HG03095 (cell line): Measurements from ENCODE around the gene CMSS1.

Experiments used
- ATAC-seq: cut with Tn5 transposase; IDR thresholded peaks from one replicate; pipeline ENCODE4 v1.9.1; 2021; ENCODE audit warnings: moderate library complexity; ENCODE audit not compliant: unreplicated experiment

Gene CMSS1

DNA sequence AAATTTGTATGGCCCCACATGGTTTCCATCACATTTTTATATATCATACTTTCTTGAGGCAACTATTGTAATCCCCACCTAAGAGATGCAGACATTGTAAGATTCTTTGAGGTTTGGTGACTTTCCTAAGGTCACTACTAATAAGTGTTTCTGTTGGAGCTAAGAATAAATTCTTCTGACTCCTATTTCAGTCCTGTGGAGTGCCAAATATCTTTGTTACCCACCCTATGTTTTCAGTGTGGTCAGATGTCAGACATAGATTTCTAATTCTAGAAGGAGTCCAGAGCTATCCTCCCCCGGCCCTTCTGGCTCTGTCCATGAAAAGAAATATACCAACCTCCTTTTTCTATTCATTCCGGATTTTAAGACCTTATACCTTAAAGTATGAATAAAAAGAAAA lies 342.9 kb downstream of the CMSS1 start:
- ATAC-seq, result no peak

DNA sequence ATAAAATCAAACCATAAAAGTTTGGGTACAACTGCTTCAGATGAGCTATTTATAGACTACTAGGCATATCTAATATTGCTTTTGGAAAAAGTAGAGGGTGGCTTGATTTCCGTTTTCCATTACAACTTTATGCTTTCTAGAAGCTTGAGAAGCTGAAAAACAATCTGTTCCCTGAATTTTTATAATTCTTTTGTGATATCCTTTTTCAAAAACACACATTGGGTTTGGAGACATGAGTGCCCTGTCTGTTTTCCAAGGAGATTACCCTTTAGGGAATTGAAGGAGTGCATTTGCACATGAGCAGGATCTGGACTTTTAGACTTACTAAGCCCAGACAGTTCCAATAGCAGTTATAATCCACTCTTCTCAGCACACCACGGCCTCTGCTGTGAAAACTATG lies 346.1 kb downstream of the CMSS1 start:
- ATAC-seq, result no peak

DNA sequence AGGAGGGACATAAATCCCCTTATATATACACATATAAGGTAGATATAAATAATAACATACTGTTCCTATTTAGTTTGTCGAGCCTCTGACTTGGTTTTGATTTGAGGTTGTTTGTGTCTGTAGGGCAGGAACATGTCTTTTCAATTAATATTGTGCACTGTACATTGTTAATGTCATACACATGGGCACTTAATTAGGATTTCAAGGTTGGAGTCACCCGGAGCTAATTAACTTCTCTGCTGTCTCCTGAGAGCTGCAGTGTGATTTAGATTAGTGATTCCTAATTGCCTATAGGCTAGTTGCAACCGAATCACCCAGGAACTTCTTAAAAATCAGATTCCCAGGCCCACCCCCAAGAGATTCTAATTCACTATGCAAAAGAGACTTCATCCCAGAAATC lies 347.1 kb downstream of the CMSS1 start:
- ATAC-seq, result no peak

DNA sequence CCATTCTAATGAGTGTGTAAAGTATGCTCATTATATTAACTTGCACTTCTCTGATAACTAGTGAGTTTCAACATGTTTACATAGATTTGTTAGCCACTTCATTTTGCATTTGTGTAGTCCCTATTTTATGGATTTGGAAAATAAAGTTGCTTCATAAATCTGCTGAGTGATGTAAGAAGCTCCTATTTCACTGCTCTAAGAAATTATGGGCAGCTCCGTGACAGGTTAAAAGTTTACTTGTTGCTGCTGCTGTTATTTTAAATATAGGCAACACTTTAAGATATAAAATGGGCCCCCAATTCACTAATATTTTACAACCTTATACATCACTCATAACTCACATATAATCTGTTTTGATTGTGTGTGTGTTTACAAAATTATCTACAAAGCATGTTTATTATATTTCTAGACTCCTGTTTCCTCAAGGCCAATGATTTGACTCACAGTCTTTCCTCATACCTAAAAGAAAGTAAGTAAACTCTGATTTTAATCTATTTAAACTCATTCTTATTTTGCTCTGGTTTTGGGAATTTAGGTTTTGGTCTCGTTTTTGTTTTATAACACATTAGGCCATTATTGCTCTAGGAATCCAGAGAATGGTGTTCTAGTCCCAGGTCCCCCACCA lies 348.4 kb downstream of the CMSS1 start:
- ATAC-seq, result no peak

DNA sequence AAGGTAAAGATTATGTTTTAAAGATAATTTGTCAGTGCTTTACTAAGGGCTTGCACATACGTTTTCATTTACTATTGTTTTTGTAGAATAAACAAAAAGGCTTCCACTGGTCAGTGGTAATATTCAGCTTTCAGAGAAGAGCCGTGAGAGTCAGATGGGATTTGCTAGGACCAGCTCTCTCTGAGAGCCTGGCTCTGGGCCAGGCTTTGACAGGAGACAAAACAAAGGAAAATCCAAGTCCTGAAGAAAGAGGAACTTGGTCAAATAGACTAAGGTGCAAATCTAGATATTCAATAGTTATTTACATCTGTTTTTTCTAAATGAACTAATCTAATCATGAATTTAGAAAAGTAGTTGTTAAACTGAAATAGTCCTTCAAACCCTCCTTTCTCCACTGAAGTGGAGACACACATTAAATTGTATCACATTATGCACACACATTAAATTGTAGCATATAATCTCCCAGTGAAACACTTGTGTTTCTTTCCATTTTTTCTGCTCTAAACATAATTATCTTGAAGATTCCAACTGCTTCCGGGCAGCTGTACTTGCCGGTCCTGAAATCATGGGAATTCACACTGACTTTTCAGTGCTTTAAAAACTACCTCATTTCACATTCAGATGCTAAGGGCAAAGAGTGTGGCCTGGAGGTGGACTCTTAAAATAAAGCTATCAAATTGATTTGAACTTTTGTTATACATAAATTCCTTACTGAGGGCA lies 351.7 kb downstream of the CMSS1 start:
- ATAC-seq, result no peak

DNA sequence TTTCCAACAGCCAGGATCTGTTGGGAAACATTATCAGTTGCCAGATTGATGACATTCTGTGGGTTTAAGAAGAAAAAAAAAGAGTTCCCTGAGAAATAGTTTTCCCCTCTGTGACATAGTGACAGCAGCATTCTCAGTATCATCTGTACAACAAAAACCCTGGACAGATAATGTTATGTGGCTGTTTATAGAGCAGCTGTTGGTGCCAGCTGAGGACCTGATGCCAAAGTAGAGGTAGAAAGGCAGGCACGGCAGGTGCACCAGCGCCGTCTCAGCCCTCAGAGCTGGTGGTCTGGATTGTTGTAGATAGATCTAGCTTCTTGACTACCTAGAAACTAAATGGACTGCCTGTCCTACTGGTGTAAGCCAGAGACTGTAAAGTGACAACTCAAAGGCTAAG lies 352.8 kb downstream of the CMSS1 start:
- no peak for ATAC-seq

DNA sequence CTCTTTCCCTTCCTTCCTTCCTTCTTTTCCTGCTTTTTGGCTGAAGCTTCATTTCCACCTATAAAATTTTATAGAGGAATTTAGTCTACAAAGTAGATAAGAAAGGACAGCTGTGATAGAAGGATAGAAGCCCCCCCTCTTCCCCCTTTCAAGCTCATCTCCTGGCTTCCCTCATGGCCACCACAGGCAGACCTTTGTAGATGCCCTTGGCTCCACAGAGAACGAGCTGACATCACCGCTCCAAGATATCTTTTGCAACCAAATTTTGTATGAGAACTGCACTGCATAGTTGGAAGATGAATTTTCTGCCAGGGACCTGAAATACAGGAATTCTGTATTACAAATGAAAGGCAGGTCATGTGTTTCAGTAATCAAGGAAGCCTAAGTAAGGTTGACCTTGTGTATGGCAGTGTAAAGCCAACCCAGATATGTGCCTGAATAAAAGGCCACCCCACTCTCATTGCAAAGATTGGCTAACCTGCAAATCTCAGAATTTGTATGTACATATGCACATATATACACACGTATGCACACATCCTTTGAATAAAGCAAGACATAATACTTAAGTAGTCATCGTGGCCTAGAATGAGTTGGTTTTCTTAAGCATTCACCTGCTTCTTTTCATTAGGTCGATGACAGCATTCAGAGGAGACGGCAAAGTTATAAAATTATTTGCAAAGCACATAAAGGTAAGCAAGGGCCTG lies 353.7 kb downstream of the CMSS1 start:
- ATAC-seq, result no peak

DNA sequence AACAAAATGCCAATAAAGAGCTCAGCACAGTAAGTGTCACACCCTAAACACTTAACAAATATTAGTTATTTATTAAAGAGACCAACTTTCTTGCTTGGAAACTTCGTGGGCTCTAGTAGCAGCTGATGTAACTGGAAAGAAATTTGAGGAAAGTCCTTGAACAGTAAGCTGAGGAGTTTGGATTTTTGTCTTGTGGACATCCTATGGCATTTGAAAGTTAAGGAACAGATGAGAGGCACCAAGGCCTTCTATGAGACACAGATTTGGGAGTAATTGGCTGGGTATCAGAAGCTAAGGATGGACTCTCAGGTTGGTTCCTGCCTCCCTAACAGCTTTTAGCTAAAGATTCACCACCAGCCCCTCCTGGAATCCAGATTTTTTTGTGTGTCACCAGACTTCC lies 356.3 kb downstream of the CMSS1 start:
- ATAC-seq, result no peak

DNA sequence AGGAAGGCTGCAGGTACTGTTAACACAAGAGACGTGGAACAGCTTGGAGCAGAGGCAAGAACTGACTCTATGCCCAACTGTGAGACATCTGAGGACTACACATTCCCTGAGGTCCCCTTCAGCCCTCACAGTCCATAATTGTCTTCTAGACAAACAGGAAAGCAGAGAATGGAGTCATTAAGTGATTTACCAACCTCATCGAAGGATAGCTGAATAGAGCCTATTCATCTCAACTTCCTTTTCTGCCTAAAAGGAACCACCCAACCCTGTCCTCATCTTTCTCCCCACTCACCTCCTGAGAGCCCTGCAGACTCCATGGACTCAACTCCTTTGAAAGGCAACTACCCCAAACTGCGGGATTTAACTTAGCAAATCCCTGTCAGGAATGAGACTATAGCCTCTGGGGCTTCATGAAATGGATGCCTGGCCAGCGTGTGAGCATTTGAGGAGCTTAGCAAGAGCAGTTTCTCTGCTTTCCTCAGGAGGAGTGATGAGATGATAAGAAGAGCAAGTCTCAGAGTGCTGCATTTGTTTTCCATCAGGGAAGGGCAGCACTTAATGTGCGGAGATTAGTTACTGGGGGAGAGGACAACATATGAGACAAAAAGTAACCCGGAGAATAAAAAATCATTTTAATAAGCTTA lies 358.1 kb downstream of the CMSS1 start:
- ATAC-seq, result no peak

DNA sequence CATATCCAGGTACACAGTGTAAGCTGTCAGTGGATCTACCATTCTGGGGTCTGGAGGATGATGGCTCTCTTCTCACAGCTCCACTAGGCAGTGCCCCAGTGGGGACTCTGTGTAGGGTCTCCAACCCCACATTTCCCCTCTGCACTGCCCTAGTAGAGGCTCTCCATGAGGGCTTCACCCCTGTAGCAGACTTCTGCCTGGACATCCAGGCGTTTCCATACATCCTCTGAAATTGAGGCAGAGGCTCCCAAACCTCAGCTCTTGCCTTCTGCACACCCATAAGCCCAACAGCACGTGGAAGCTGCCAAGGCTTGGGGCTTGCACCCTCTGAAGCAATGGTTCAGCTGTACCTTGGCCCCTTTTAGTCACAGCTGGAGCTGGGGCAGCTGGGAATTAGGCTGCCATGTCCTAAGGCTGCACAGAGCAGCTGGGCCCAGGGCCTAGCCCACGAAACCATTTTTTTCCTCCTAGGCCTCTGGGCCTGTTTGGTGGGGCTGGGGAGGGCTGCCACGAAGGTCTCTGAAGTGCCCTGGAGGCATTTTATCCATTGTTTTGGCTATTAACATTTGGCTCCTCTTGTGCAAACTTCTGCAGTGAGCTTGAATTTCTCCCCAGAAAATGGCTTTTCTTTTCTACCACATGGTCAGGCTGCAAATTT lies 362.2 kb downstream of the CMSS1 start:
- no peak for ATAC-seq

DNA sequence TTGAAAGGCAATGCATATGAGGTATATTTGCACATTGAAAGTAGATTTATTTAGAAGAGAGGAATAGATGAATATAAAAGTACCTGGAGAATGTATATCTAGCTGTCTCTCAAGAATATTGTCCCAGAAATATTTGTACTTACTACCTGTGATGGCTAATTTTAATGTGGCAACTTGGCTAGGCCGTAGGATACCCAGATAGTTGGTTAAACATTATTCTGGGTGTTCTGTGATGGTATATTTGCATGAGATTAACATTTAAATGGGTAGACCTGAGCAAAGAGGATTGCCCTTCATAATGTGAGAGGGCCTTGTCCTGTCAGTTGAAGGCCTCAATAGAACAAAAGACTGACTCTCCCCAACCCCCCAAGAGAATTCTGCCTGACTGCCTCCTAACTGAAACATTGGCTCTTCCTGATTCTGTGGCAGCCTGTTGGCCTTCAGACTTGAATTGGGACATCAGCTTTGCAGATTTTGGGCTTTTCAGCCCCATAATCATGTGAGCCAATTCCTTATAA lies 366.0 kb downstream of the CMSS1 start:
- no peak for ATAC-seq

DNA sequence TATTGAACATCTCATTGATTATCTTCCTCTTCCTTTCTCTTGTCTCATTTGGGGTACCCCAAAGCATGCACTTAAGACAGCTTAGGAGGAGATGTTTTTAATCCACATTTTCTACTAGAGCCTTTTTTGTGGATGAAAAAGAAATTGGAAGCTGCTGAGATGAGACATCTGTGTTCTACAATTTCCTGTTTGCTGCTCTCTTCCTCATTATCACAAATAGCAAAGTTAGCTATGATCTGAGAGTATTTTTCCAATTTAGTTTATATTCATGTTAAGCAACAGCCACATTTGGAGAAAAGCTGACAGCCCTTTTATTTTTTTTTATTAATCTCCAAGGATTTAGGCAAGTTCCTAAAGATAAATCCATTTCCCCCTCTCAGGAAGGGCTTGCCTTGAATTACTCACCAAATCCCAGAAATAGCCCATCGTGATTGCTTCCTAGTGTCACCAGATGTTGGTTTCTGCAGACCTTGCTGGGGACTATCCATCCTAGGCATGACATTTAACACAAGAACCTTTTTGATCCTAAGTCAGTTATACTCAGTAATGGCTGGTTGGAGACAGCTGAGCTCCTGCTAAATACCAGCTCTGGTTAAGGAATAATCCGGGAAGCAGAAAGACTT lies 367.4 kb downstream of the CMSS1 start:
- ATAC-seq, result no peak

DNA sequence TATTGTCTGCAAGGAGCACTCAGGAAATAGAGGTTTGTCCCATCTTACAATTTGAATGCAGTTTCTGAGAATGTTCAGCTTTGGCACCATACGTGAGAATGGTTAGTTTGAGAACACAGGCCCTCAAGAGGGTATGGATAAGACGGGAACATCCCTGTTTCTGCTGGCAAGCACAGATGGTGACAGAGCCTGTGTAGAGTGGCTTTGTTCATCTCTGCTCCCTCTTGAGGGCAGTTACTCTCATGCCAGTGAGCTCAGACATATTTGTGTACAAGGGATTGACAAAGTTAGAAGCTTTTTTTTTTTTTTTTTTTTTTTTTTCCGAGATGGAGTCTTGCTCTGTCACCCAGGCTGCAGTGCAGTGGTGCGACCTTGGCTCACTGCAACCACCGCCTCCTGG lies 368.2 kb downstream of the CMSS1 start:
- no peak for ATAC-seq

DNA sequence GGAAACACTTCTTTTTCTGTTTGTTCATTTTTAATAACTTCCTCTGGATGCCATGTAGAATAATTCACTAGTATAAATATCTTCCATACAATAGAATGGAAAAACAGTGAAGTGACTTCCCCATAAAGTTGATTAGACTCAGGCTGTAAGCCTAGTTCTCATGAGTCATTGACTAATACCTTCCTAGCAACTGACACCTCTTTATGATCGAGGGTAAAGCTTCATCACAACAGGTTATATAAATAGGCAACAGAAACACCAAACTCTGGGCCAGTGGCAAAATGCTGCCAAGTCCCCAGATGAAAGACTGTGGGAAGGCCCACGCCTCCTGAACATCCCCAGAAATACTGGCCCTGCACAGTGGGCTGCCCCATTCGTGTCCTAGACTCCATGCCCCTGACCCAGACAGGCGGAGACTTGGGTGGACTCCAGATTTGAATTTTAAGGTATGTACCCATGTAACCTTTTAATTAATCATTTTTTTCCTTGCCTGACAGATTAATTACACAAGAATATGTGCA lies 371.8 kb downstream of the CMSS1 start:
- ATAC-seq, result no peak

DNA sequence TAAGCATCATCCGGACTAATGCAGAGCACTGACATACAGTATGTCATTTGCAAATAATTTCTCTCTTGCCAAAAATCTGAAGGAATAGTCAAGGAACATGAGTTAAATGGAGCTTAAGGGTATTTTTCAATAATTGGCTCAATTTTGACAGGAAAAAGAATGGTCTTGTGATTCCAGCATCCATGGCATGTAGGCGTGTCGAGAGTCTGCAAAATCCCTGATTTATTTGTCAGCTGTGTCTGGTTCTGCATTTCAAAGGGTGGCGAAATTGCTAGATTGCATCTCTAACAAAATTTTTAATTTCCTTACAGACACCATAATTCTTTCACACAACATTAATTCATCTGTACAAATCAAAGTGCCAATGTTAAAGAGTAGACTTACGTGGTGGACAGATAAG lies 377.7 kb downstream of the CMSS1 start:
- ATAC-seq, result no peak

DNA sequence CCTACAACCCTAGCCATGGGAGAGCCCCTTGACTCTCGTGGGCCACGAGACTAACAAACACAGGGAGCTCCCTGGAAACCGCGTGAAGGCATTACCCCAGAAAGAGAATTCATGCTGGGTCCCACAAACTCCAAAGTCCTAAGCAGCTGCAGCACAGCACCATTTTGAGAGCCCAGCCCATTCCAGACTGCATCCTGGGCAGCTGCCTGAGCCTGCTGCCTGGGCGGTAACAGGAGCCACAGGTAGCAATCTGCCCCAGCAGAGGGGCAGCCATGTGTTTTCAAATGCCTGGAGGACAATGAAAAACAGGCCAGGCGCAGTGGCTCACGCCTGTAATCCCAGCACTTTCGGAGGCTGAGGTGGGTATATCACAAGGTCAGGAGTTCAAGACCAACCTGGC lies 380.2 kb downstream of the CMSS1 start:
- no peak for ATAC-seq

DNA sequence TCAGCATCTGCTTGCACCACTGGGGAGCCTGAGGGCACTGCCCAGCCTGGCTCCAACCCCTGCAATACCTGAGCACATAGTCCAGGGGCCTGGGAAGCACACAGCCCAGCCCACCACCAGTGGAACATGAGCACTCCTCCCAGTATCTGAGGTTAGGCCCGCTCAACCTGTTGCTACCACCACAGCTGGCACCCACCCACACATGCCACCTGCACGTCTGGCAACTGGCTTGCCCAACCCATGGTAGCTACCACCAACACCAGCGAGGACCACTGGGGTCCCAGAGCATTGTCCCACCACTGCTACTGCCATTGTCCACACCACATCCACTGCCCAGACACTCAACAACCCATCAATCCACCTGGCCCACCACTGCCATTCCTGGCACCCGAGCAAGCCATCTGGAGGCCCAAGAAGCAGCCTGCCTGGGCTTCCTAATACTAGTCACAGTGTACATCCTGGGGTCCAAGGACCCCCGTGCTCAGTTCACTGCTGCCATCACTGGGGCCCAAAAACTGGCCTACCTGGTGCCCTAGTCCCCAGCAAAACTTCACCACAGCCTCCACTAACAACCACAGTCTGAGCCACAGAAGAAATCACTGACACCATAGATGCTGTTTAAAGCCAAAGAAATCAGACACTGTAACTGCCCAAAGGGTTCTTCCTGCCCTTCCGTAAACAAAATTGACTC lies 381.1 kb downstream of the CMSS1 start:
- ATAC-seq, result no peak

DNA sequence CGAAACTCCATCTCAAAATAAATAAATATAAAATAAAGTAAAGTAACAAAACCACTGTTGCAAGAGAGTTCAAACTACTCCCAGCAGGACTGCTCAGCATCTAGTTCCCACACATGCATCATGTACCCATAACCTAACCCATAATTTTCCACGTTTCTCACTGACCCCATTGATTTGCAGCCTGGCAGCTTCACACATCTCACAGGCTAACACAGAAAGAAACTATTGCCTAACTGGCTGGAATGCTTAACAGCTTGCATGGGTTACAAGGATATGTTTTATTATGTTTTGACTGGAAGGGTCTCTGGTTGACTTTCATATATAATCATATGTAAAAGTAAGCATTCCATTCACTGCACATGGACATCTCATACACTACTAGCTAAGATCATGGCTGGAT lies 387.5 kb downstream of the CMSS1 start:
- no peak for ATAC-seq

DNA sequence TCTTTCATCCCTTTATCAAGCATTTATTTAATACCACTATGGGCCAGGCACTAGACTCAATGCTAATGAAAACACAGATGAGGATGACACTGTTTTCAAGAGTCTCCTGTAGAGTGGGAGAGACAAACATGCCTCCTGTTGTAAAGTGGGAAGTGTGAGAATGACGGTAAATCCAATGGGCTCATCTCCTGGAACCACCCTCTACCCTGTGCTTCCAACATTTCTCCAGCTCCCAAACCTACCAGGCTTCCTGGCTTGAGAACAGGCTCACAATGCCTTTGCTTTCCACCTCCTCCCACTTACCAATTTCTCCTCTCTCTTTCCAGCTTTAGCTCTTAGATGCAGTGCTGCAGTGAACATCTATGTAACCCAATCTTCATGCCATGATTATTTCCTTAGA lies 389.0 kb downstream of the CMSS1 start:
- no peak for ATAC-seq

DNA sequence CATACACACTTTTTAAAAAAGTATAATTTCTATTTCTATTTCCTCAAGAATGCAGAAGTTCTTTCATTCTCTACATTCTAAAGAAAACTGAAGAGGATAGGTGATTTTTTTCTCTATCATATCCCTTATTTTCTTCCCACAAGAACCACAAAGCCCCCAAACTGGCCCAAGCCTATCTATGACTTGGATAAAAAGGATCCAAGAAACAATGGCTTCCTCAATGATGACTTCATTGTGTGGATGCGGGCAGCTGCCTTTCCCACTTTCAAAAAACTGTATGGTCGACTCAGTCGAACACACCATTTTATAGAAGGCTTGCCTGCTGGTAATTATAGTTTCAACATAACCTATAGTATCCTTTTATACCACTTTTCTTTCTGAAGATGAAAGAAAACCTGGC lies 390.2 kb downstream of the CMSS1 start:
- ATAC-seq, result no peak
